ENCODE measurements around the gene GPR15LG.

GRCh38 chr10:84205853-84206525, 32.4 kb downstream of the GPR15LG start:
- TF ChIP-seq, protein P1, sequence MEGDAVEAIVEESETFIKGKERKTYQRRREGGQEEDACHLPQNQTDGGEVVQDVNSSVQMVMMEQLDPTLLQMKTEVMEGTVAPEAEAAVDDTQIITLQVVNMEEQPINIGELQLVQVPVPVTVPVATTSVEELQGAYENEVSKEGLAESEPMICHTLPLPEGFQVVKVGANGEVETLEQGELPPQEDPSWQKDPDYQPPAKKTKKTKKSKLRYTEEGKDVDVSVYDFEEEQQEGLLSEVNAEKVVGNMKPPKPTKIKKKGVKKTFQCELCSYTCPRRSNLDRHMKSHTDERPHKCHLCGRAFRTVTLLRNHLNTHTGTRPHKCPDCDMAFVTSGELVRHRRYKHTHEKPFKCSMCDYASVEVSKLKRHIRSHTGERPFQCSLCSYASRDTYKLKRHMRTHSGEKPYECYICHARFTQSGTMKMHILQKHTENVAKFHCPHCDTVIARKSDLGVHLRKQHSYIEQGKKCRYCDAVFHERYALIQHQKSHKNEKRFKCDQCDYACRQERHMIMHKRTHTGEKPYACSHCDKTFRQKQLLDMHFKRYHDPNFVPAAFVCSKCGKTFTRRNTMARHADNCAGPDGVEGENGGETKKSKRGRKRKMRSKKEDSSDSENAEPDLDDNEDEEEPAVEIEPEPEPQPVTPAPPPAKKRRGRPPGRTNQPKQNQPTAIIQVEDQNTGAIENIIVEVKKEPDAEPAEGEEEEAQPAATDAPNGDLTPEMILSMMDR (conservative IDR thresholded peaks at IDR 0.05 in 1 of 2, IDR thresholded peaks at IDR 0.05 in 1 of 2; ENCODE audit: extremely low read depth in 1 of 2, insufficient read depth in 1 of 2, low read depth in 1 of 2, low read length in 2 of 2) = no peak
- TF ChIP-seq EZH2 (IDR thresholded peaks at IDR 0.05; ENCODE audit: borderline replicate concordance, low read length) = no peak
